ENCODE data around the gene SYNDIG1. TPM values are rescaled to one million over a fixed set of nuclear protein-coding genes. Genes with fewer than 3 reads are reported as not detected.

Gene SYNDIG1
- total RNA-seq, 6 experiments from 2014 or later = not detected

- DNase-seq = no peak
- no peaks in the 10 kb centered on the region for H3K4me1 ChIP-seq
- ATAC-seq = no peak
Measured at GRCh38 chr20:24483435-24484080, 14.1 kb downstream of the SYNDIG1 start.

DNA sequence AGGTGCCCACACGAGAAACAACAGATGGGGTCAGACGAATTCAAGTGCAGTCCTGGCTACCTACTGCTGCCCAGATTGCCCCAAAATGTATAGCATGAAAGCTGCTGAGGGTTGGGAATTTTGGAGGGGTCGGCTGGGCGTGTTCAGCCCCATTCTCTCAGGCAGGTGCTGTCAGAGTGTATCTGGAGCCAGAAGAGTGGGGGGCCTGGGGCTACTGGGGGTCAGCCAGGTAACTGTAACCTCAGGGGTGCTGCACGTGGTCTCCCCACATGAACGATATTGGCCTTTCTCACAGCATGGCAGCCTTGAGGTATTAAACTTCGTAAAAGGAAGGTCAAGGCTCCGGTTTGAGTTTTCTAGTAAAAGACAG is 14.6 kb downstream of the SYNDIG1 start:
- ATAC-seq (no peak), DNase-seq (no peak)
- no peaks in the 10 kb centered on the region for H3K4me1 ChIP-seq
- no peak overlapping the region for H3K4me3 ChIP-seq
- no peaks in the 10 kb centered on the region for H3K9me3 ChIP-seq
- intact Hi-C loops (cut with DNase I) = no loop called here
- TF ChIP-seq, protein P1, sequence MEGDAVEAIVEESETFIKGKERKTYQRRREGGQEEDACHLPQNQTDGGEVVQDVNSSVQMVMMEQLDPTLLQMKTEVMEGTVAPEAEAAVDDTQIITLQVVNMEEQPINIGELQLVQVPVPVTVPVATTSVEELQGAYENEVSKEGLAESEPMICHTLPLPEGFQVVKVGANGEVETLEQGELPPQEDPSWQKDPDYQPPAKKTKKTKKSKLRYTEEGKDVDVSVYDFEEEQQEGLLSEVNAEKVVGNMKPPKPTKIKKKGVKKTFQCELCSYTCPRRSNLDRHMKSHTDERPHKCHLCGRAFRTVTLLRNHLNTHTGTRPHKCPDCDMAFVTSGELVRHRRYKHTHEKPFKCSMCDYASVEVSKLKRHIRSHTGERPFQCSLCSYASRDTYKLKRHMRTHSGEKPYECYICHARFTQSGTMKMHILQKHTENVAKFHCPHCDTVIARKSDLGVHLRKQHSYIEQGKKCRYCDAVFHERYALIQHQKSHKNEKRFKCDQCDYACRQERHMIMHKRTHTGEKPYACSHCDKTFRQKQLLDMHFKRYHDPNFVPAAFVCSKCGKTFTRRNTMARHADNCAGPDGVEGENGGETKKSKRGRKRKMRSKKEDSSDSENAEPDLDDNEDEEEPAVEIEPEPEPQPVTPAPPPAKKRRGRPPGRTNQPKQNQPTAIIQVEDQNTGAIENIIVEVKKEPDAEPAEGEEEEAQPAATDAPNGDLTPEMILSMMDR (IDR thresholded peaks at IDR 0.05) = no peak
- no peak for TF ChIP-seq POLR2A (IDR thresholded peaks at IDR 0.05)
- WGBS (ENCODE audit: insufficient coverage, low coverage, low lambda C conversion rate, missing lambda C conversion rate) = 33% methylated on average over 5 of the region's 8 CpGs
- no peaks in the 10 kb centered on the region for H3K27me3 ChIP-seq
- H3K27ac ChIP-seq = no peak overlapping the region
- no peaks in the 10 kb centered on the region for H3K36me3 ChIP-seq

More at GRCh38 chr20:24483435-24484080, 14.1 kb downstream of the SYNDIG1 start:
- 57% methylated on average over 11 of the region's 18 CpGs for WGBS (ENCODE audit: insufficient coverage, low coverage, low lambda C conversion rate, missing lambda C conversion rate)
- intact Hi-C loops (cut with DNase I) = no loop called here
- TF ChIP-seq POLR2A (IDR thresholded peaks at IDR 0.05) = no peak
- TF ChIP-seq, protein P1 (IDR thresholded peaks at IDR 0.05) = no peak
- H3K9me3 ChIP-seq = no peaks in the 10 kb centered on the region
- H3K4me3 ChIP-seq = no peak overlapping the region
- no peak overlapping the region for H3K27ac ChIP-seq
- H3K36me3 ChIP-seq = no peaks in the 10 kb centered on the region
- no peaks in the 10 kb centered on the region for H3K27me3 ChIP-seq

DNA sequence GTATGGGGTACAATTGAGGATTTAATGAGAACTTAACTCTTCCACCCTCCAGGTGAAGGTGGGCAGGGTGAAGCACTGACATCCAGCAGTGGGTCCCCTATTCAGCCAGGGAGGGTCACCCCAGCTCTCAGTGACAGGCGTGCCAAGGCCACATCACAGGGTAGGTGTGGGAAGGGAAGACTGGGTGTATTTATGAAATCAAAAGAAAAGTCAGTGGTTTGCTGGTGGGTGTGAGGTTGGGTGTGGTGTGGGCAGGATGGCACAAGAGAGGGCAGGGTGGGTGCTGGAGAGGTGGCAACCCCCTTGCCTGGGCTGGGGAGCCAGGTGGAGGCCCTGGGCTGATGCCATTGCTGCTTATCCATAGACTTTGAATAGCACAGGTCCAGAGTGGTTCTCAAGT is 16.6 kb downstream of the SYNDIG1 start:
- no peak overlapping the region for H3K27ac ChIP-seq
- DNase-seq = no peak
- no peak for ATAC-seq
- H3K36me3 ChIP-seq = no peaks in the 10 kb centered on the region
- H3K4me1 ChIP-seq = no peaks in the 10 kb centered on the region
- 57% methylated on average over 1 of the region's 1 CpG for WGBS (ENCODE audit: insufficient coverage, low coverage, low lambda C conversion rate, missing lambda C conversion rate)
- no peaks in the 10 kb centered on the region for H3K27me3 ChIP-seq
- no peak overlapping the region for H3K4me3 ChIP-seq
- intact Hi-C loops (cut with DNase I) = no loop called here
- TF ChIP-seq POLR2A (IDR thresholded peaks at IDR 0.05) = no peak
- TF ChIP-seq, protein P1 (IDR thresholded peaks at IDR 0.05) = no peak
- no peaks in the 10 kb centered on the region for H3K9me3 ChIP-seq

DNA sequence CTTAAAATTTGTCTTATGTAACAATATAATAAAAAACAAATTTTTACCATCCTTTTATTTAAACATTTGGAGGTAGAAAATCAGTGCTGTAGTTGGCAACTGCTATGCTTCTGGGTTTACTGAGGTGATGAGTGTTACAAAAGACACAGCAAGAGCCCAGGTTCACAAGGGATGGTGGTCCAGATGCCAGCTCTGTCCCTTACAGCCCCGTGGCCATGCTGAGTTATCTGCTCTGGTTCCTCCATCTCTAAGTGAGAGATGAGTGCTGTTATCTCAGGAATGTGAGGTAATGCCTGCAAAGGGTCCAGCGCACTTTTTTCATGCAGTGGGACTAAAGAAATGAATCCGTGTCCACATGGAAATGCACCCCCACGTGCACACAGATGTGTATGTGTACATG is 17.8 kb downstream of the SYNDIG1 start:
- H3K27ac ChIP-seq = no peak overlapping the region
- WGBS (ENCODE audit: insufficient coverage, low coverage, low lambda C conversion rate, missing lambda C conversion rate) = 25% methylated on average over 1 of the region's 4 CpGs

More for the DNA sequence above, 17.8 kb downstream of the SYNDIG1 start:
- intact Hi-C loops (cut with DNase I) = no loop called here
- TF ChIP-seq, protein P1 (IDR thresholded peaks at IDR 0.05) = no peak
- no peak for TF ChIP-seq POLR2A (IDR thresholded peaks at IDR 0.05)
- DNase-seq (no peak), ATAC-seq (no peak)
- Histone ChIP-seq H3K27me3 (no peaks in the 10 kb centered on the region), H3K9me3 (no peaks in the 10 kb centered on the region), H3K4me3 (no peak overlapping the region), H3K36me3 (no peaks in the 10 kb centered on the region), H3K4me1 (no peaks in the 10 kb centered on the region)
